Stimulated activated CD8-positive, alpha-beta memory T cell treated with anti-CD3 and anti-CD28 coated beads, Interleukin-12 subunit alpha, Interleukin-12 subunit beta, amount 100 ng/mL, for 4 hours (primary cell): ENCODE measurements around the gene SUCLG2.

Experiments used
- DNase-seq: peaks from one replicate; pipeline ENCODE4 v3.0.0-alpha.2; 2020; ENCODE audit warnings: low read depth

The SUCLG2 gene

DNA sequence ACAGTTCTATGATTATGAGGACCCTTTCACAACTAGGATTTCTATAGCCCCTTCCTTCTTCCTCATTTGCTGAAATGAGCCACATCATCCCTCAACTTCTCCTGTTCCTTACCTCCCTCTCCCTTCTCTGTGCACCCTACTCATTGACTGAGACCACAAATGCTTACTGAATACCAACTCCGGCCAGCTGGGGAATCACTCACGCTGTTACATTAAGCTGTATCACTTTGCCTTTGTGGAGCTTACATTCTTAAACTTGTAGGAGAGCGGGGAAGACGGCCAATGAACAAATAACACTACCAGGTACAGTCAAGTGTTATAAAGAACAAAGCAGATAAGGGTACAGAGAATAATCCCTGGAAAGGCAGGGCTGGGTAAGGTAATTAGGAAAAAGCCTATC is 5.7 kb downstream of the SUCLG2 start:
- no peak for DNase-seq

DNA sequence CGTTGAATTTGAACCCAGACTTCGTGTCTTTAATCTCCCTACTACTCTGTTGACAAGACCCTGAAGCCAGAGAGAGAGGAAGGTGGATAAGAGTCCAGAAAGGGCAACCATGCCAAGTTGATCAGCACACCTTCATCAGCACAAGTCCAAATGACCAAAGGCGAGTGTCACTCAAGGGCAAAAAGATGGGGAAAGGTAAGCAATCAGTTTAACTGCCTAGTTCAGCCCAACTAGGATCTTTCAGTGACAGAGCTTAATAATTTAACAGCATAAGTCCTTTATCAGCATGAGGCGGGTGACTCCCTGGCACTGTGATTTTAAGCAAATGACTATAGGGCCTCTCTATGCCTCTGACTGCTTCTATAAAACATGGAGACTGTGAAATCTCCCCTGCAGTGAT is 6.2 kb downstream of the SUCLG2 start:
- DNase-seq = no peak

DNA sequence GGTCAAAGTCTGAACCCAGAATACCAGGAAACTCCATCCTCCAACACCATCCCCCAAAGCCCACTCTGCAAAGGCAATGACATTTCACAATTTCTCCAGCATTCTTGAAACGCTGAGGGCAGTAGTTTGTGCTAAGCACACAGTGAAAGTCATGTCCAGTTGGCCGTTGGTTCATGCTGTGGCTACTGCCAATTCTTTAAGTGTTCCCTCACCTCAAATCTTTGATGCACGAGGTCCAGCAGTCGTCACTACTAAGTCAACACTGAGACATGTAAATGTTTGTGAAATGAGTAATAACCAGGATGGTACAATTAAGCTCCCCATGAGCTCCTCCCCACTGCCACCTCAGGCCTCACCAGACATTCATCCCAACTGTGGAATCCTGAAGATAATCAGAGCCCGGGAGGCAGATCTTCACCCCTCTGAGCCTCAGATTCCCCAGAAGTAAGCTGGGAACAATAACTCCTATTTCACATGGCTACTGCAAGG is 7.0 kb downstream of the SUCLG2 start:
- no peak for DNase-seq

DNA sequence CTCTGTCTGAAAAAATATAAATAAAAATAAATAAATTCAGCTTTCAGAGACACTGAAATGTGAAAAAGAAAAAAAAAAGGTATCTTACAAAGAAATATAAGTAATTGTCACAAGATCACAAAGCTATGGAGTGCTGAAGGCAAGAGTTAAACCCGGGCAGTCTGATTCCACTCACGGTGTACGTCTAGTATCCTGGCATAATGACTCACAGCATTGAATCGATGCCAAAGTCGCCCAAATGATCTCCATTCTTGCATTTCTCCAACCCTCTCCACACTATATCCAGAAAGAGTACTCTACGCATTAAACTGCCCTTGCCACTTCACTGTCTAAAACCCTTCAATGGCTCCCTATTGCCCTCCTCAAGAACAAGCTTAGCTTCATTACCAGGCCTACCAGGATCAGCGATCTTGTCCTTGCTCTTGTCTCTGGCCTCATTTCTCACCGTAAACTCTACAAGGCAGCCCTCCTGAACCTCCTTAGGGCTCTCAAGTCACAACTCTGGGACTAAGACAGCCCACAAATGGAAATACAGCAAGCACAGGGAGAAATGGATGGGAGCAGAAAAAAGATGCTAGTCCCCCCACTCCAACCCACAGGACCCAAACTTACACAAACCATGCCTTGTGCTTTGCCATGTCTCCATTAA is 7.7 kb downstream of the SUCLG2 start:
- DNase-seq = no peak

DNA sequence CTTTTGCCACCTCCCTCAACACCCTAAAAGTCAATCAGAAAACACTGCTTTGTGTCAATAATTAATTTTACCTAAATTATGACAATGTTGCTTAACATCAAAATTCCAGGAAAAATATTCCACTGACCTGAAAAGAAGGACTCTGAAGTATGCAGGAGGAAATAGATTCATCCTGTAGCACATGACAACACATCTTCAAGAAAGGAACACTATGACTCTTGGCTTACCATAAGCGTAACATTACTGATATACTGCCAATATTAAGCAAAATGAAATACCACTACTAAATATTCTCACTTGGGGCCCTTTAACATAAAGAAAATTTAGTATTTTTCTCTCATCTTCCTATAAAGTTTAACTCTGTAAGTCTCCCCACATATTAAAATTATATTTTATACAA is 9.6 kb downstream of the SUCLG2 start:
- DNase-seq = no peak

DNA sequence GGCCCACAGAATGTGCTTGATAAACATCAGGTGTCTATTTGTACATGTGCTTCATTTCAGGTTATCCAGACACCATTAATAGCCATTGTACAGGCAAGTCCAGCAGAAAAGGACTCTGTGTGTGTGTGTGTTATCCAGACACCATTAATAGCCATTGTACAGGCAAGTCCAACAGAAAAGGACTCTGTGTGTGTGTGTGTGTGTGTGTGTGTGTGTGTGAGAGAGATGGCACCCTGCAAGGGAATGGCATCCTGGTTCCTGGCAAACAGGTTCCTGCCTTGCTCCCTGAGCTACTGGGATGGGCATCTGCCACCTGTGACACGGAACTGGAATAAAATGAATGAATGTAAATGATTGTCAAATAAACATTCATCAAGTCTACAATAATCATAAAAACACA is 11.7 kb downstream of the SUCLG2 start:
- DNase-seq = no peak

DNA sequence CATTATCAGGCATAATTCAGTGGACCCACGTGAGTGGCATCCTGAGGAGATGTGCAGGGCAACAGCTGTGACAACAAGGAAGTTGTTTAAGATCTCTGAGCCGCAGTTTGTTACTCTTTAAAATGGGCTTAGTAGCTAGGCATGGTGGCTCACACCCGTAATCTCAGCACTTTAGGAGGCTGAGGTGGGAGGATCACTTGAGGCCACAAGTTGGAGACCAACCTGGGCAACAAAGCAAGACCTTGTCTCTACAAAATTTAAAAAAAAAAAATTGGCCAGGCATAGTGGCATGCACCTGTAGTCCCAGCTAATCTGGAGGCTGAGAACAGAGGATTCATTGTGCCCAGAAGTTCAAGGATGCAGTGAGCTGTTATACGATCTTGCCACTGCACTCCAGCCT is 12.2 kb downstream of the SUCLG2 start:
- no peak for DNase-seq

DNA sequence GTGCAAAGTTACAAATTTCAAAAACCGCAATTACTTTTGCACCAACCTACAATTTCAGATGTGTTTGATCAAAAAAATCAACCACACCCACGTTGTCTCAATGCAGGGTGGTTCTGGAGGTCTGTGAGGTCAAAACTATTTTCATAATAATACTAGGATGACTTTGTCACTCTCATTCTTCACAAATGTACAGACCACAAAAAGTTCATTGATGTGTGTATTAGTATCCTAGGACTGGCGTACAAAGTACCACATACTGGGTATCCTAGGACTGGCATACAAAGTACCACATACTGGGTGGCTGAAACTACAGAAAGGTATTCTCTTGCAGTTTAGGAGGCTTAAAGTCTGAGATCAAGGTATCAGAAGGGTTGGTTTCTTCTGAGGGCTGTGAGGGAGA is 13.0 kb downstream of the SUCLG2 start:
- DNase-seq = no peak

DNA sequence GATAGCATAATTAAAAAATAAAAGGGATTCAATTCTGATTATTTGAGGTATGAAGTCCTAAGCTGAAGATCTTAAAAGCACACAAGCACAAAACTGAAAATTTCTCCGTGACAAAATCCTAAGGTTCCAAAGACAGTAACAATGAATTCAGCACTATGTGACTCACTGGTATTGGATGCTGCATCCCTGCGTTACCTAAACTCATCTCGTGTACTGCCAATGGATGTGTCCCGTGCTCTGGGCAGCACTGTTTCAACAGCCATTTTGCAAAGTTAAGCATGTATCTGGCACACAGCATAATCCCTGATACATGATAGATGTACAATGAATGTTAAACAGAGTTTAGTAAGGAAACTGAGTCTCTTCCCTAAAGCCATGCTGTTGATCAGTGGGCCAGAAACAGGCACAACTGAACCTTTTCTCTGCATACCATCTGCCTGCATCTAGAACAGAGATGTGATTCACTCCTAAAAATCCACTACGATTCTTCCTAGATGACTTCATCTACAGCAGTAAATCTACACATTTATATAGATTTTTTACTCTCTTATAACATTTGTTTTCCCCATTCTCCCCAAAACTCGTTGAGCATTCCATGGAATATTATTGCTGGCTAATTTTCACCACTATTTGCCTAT is 14.3 kb downstream of the SUCLG2 start:
- DNase-seq = no peak

DNA sequence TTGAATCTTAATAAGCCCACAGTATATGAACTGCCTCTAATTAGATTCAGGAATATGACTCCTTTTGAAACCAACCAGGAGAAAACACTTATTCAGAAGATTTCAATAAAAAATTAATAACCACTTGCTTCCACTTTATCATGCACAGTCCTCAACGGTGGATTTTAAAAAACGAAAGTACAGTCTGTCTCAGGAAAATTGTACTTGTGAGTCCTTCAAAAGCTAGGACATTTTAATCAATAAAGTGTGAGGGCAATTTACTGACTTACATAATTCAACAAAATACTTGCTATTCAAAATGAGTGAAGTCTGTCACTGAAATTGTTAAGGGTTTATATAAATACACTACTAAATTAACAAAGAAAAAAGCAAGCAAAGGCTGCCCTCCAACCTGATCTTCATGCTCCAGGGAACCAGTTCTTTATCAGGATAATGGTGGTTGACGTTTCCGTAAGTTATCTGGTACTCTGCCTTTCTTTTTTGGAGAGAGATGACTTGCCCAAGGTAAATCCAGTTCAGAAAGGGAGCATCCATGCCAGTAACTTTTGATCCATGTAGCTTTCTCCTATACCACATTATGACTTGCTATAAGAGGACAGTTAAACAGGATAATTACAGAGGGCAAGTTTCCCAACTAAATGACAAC is 17.0 kb downstream of the SUCLG2 start:
- DNase-seq = no peak

DNA sequence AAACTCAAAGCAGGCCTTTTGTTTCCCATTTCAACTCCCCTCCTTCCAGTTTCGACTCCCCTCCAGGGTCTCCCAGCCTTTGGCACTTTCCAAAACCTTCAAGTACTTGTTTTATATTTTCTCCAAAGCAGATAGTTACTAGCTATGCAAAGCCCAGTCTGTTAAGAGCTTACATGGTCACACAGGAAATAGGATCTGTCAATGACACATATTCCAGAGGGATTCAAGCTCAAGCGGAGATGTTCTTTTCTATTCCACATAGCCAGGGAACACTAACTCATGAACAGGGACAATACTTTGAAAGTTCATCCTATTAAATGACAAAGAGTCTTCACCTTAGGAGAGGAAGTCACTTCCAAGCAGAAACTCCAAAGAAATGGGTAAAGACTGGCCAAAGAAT is 18.6 kb downstream of the SUCLG2 start:
- no peak for DNase-seq

DNA sequence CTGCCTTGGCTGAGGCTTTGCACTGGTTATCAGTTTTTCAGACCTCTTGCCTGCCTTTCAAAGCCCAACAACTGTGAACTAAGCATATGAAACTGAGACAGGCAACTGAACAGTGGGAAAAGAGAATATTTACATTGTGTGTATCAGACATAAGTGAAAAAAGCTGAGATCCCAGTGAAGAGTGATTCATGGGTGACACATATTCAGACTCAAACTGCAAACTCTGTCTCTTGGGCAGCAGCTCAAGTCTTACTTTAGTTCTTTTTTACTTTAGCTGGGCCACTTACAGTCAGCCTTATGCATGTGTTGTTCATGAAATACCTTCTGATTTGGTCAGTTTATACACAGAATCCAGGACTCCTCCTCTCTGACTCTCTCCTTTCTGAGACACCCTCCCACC is 19.2 kb downstream of the SUCLG2 start:
- DNase-seq = no peak

DNA sequence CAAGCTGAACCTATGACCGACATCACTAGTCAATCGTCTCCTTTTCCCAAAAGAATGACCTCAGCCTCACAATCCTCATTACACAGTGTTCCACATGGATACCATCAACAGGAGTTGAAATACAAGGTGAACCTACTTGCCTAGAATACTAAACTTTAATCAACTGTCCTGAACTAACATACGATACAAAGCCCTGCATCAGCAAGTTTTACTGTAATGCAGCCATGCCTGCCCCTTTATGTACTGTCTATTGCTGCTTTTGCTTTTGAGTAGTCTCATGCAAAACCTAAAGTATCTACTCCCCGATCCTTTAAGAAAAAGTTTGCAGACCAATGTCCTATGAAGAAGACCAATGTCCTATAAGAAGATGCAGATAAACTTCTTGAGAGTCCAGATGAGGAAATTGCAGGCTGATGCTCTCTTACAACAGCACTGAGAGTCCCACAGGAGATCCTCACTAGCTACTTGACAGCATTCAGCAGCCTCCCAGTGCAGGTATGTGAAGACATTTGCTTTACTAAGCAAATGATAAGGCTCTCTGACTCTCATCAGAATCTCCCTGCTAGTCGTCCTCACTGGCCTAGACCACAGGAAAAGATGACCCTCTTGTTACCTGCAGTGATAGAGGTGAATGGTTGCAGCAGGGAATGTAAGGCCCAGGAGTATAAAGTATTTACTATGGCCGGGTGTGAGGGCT is 23.6 kb downstream of the SUCLG2 start:
- DNase-seq = no peak

DNA sequence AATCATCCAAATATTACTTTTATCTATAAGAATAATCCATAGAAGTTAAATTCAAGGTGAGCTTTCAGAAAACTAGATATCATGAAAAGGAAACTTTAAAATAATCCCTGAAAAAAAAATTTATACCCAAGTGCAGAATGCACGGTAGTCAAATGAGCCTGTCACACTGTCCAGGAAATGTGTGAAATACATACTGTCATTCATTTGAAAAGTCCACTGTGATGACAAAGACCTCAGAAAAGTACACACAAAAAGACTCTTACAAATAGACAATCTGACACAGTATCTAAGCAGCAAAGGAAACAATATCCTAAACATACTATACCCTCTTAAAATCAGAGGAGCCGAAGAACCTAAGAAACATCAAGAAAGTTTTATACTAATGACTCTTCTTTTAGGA is 29.7 kb downstream of the SUCLG2 start:
- no peak for DNase-seq

DNA sequence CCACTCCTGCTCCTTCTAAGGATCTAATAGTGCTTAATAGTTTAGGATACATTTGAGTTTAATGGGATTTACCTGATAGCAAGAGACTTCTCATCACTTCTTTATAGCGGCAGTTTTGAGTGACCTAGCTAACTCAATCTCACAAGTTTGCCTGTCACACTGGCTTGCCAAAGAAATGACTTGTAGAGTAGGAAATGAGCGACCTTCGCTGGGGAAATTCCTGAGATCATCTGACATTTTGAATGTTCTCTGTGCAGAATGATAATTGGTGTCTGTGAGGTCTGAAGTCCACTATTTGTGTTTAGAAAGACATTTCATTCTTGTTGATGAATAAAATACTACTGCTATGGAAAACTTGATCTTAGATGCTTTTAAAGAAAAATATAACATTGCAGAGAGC is 30.3 kb downstream of the SUCLG2 start:
- DNase-seq = no peak

DNA sequence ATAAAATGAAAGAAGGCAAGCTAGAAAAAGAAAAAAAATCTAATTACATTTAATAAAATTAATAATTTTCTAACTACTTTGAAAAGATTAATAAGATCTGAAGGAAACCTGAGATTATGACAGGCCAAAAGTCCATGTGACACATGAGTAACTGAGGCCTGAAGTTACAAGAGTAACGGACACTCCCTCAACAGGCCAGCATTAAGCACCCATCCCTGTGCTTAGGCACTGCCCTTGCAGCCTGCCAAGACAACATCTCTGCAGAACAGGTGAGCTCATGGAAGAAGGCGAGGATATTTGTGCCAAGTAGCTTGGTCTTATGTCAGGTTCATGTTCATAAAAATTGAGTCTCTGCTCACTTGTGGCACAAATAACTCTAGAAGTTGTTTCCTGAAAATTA is 31.8 kb downstream of the SUCLG2 start:
- DNase-seq = no peak

DNA sequence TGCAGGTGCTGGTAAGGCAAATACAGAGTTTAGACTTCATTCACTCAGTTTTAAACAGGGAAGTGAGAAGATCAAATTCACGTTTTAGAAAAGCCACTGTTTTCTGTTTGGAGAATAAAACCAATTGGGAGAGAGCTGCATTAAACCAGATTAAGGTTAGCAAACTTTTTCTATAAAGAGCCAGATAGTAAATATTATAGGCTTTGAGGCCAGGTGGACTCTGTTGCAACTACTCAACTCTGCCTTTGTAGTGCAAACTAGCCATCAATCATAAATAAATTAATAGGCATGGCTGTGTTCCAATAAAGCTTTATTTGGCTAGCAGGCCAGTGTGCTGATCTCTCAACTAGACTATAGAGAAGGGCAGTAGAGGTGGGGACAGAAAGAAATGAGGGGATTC is 33.5 kb downstream of the SUCLG2 start:
- no peak for DNase-seq

DNA sequence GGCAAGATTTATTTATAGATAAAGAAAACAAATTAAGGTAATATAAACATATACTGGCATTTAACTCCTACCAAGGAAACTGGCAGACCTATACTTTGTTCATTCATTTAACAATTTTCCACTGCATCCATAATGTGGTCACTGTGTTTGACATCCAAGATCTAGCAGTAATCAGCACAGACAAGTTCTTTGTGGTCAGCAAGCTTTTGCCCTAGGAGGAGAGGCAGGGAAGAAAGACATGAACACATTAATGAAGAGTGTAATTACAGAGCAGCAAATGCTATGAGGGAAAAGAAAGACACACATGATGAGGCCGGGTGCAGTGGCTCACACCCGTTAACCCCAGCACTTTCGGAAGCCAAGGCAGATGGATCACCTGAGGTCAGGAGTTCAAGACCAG is 34.4 kb downstream of the SUCLG2 start:
- DNase-seq = no peak

DNA sequence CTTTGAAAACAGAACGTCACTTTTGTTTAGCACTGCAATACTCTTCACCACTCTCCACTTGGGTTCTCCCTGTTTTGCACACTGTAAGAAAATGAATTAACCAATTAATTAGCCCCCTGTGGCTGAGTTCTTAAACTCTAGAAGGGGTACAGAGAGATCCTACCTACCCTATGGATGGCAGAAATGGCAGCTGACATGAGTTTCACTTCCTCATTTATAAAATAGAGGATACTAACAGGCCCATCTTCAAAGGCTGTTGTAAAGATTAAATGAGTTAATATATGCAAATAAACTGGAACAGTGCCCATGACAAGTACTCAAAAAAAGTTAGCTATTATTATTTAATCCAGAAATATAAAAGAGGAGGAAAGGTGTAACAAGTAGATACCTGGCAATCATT is 36.9 kb downstream of the SUCLG2 start:
- no peak for DNase-seq

DNA sequence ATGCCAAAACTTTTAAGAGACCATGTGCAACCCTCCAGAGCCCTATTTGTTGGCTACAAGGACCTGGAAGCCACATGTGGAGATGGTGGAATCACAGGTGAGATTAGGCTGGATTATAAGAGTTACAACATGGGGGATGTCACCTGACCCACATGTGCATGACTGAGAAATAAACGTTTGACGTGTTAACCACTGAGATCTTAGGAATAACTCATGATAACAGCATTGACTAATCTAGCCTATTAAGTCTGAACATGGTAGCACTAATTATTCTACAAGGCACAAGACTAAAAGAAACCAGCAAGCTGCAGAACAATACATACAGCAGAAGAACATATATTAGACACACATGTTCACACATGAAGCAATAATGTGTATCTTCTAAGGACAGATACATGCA is 38.4 kb downstream of the SUCLG2 start:
- no peak for DNase-seq

DNA sequence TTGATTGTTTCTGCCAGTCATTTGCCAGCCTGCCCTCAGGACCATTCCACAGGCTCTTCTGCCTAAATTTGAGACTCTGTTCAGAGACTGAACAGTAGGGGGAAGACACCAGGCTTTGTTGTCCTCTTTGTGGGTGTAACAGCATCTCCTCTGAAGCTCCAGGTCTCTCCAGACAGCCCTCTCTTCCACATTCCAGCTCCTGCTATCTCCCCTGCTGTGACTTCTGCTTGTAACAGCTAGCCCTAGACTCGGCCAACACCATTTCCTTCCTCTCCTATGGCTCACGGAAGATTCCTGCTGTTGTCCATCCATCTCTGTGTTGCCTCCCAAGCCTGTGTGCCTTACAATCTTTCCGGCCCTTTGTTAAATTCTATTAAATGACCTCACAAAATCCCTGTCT is 40.2 kb downstream of the SUCLG2 start:
- no peak for DNase-seq

DNA sequence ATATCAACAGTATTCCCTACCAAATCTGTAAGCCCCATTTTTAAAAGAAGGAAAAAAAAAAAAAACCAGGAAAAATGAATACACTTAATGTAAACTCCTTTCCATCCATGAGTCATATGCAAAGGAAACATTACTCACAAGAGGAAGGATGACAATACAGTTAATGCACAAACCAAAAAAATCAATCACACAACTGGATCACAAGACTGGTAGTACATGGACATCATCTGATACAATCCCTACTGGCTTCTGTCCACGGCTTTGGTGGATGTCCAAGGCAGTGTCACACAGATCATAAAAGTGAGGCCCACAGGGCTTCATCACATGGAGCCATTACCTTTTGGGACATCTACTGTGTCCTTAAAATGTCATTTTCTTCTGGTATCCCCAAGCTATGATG is 44.0 kb downstream of the SUCLG2 start:
- no peak for DNase-seq

DNA sequence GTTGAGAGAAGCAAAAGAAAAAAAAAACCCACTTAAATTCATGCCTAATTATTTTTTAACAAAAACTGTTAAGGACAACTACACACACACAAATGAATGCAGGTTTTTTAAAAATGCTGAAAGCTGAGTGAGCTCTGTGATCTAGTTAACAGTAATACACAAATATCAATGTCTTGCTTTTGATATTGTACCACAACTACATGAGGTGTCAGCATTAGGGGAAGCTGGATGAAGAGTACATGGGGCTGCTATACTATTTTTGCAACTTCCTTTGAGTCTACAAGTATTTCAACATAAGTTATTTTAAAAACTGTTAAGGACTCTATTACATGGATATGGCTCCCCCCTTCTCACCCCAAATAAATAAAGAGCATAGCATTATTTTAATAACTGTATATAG is 44.7 kb downstream of the SUCLG2 start:
- no peak for DNase-seq
